Measurements from ENCODE around the gene OGDH. TPM values are rescaled to one million over a fixed set of nuclear protein-coding genes. Genes with fewer than 3 reads are reported as not detected.

OGDH gene
- total RNA-seq, 1 experiment from 2014 or later: 28.5 TPM

DNA sequence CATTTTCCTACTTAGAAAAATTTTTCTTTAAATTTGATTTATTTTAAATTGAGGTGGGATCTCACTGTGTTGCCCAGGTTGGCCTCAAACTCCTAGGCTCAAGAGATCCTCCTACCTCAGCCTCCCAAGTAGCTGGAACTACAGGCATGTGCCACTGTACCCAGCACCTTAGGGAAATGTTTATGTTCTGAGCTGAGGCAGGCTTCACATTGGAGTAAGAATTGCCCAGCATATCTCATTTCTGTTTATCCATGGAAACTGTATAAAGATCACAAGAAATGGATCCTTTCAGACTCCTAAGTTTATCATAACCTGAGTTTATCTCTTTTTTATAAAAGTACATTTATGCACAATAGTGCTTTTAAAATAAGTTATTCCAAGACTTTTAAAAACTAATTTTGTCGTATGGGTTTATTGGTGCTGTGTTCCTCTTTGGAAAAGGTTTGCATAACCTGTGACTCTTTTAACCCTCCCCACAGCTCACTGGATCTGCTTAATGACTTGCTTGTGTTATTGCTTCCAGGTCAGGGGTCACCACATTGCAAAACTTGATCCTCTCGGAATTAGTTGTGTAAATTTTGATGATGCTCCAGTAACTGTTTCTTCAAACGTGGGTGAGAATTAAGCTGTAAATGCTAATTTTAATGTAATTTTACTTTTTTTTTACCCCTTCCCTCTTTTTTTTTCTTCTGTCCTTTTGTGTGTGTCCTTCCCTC is 40.7 kb downstream of the OGDH start:
- in situ Hi-C loops (cut with HindIII; ENCODE audit: low pct_unique_long_range_greater_than_20kb, low sequenced_read_pairs): no loop called here
- no peak for DNase-seq (ENCODE audit: low read depth, low spot score)

DNA sequence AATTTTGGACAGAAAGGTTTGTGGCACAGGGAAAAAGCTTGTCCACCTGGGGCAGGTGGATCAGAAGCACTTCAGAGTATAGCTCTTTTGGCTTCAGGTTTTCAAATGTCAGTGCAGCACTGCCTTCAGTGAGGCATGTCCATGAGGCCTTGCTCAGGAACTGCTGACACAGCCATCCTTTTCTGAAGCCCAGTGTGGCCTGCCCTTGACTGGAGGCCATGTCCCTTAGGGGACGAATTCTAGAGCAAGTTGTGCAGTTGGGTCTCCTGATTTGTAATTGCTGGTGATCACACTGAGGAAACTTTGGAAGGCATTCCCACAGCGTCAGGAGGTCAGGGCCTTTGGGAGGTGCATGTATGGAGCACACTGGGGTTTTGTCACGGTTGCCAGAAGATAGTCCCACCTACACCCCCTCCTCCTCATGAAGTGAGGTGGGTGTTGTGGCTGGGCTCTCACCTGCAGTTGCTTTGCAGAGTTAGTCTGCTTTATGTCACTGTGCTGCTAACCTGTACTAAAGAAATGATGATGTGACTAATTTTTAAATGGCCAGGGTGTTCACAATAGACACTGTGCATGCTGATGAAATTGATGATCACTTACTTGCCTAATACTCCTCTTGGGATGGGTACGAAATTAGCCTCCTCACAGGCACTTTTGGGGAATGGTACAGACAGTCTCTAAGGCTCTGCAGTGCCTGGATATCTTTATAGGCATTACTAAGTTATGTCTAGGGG is 41.7 kb downstream of the OGDH start:
- DNase-seq (ENCODE audit: low read depth, low spot score): no peak
- in situ Hi-C loops (cut with HindIII; ENCODE audit: low pct_unique_long_range_greater_than_20kb, low sequenced_read_pairs): no loop called here

DNA sequence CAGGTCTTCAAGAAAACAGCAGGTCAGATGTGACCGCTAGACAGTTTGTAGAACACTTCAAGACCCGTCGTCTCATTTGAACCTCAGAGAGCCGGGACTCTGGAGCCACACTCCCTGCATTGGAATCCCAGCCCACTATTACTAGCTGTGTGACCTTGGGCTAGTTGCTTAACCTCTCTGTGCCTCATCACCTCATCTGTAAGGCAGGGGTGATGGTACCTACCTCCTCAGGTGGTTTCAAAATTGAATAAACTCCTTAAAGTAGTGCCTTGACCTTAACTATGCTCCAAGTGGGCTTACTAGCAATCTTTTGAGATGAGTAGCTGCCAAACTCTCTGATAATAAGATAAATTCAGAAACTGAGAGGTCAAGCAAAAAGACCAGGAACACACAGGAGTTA is 43.8 kb downstream of the OGDH start:
- in situ Hi-C loops (cut with HindIII; ENCODE audit: low pct_unique_long_range_greater_than_20kb, low sequenced_read_pairs): no loop called here
- no peak for DNase-seq (ENCODE audit: low read depth, low spot score)

DNA sequence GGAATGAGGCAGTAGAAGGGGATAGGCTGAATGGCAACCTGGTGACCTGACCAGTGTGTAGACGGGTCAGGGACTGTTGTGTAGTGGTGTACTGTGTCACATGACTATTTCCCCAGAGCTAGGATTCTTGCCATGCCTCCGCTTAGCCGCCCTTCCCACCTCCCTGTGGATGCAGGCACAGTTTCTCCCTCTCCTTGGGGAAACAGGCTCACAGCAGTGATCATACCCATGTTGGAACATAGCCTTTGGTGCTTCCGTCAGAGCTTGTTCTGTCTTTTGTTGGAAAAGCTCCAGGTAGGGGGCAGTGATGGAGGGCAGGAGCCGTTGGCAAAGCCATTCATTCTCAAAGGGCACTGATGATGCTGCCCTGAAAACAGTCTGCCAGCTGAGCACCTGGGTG is 44.3 kb downstream of the OGDH start:
- in situ Hi-C loops (cut with HindIII; ENCODE audit: low pct_unique_long_range_greater_than_20kb, low sequenced_read_pairs): no loop called here
- no peak for DNase-seq (ENCODE audit: low read depth, low spot score)

DNA sequence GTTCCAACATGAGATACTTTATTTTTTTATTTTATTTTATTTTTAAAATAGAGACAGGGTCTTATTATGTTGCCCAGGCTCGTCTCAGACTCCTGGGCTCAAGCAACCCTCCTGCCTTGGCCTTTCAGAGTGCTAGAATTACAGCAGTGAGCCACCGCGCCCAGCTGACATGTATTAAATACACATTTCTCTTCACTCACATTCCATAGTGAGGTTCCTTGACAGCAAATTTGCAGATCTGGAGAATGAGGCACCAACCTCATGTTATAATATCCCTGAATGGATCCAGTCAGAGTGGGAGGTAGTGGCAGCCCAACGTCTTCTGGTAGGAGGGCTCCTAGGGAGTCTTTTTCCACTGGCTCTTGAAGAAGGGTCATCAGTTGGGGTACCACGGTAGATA is 46.1 kb downstream of the OGDH start:
- no peak for DNase-seq (ENCODE audit: low read depth, low spot score)
- in situ Hi-C loops (cut with HindIII; ENCODE audit: low pct_unique_long_range_greater_than_20kb, low sequenced_read_pairs): no loop called here

DNA sequence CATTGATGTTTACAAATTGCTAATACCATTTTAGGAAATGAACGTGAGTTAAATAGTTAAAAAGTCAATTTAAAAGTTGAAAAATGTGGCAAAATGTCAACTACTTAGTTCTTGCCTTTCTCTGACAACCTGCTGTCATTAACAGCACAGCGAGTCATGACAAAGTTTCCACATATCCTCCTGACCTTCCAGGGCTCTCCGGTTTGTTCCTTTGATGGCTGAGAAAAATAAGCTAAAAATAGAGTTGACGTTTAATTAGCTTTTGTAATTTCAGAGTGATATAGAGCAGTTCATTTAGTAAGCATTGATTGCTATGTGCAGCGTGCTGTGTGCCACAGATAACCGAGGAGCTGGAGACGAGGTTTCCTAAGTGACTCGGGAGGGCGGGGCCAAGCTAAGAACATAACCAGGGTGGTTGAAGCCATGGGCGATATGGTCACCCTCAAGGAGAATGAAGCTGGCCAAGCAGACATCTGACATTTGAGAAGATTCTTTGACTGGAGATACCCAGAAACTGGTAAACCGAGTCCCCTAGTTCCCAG is 47.9 kb downstream of the OGDH start:
- in situ Hi-C loops (cut with HindIII; ENCODE audit: low pct_unique_long_range_greater_than_20kb, low sequenced_read_pairs): no loop called here
- no peak for DNase-seq (ENCODE audit: low read depth, low spot score)

DNA sequence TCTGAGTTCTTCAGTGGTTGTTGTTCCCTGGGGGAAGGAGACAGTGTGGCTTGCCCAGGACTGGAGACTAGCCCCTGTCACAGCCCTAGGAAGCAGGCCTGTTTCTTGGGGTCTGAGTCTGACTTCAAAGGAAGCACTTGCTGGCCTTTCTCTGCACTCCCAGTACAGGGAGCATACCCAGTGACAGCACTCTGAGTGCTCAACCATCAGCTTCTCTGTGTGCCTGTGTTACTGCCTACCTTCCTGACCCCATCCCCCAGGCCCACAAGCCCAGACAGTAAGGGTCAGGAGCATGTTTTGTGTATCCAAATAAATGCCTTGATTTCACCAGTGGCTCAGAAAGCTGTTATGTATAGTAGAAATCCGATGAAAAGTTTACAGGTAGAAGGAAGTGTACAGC is 48.9 kb downstream of the OGDH start:
- in situ Hi-C loops (cut with HindIII; ENCODE audit: low pct_unique_long_range_greater_than_20kb, low sequenced_read_pairs): no loop called here
- DNase-seq (ENCODE audit: low read depth, low spot score): no peak

DNA sequence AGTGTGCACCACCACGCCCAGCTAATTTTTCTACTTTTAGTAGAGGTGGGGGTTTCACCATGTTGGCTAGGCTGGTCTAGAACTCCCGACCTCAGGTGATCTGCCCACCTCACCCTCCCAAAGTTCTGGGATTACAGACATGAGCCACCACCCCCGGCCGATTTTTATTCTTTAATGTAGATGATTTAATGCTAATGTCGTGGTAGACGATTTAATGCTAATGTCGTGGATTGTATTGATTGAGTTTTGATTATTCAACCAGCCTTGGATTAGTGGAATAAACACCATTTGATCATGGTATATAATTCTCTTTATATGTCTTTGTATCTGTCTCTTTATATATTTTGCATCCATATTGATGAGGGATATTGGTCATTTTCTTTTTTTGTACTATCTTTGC is 52.6 kb downstream of the OGDH start:
- in situ Hi-C loops (cut with HindIII; ENCODE audit: low pct_unique_long_range_greater_than_20kb, low sequenced_read_pairs): no loop called here
- DNase-seq (ENCODE audit: low read depth, low spot score): no peak

DNA sequence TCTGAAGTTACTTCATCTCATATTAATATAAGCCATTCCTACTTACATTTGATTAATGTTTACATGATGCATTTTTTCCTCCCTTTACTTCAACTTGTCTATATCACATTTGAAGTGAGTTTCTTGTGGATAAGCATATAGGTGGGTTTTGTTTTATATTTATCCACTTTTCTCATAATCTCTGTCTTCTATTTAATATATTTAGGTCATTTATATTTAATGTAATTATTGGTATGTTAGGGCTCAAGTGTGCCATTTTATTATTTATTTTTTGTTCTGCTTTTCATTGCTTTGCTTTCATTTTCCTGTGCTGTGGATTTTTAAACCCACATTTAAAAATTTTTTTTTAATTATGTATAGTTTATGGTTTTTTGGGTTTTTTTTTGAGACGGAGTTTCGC is 54.8 kb downstream of the OGDH start:
- DNase-seq (ENCODE audit: low read depth, low spot score): no peak
- in situ Hi-C loops (cut with HindIII; ENCODE audit: low pct_unique_long_range_greater_than_20kb, low sequenced_read_pairs): no loop called here

DNA sequence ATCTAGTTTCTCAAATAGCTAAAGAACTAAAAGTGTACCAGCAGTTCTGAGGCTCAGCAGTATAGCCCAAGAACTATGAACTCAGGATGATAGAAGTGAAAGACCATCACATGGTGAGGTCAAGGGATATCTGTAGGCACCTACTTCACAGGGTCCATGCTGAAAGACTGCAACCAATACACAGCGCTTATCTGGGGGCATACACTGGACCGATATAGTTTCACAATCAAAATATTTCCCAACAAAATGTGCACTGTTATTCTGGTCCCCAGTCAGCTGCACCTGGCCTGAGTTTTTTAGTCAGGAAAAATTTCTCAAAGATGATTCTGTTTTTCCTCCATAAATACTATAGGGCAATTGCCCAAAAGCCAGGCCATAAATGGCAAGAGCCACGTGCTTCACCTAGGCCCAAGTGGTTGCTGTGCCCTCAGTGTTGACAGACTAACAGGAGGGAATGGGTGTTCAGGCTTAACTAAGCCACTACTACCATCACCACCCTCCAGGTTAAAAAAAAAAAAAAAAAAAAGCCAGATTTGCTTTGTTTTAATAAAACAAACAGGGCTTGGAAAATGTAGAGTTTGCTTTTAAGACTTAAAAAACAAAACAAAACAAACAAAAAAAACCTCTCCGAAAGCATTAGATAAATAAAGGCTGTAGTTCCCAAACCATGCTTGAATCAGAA is 58.5 kb downstream of the OGDH start:
- in situ Hi-C loops (cut with HindIII; ENCODE audit: low pct_unique_long_range_greater_than_20kb, low sequenced_read_pairs): no loop called here
- DNase-seq (ENCODE audit: low read depth, low spot score): no peak

DNA sequence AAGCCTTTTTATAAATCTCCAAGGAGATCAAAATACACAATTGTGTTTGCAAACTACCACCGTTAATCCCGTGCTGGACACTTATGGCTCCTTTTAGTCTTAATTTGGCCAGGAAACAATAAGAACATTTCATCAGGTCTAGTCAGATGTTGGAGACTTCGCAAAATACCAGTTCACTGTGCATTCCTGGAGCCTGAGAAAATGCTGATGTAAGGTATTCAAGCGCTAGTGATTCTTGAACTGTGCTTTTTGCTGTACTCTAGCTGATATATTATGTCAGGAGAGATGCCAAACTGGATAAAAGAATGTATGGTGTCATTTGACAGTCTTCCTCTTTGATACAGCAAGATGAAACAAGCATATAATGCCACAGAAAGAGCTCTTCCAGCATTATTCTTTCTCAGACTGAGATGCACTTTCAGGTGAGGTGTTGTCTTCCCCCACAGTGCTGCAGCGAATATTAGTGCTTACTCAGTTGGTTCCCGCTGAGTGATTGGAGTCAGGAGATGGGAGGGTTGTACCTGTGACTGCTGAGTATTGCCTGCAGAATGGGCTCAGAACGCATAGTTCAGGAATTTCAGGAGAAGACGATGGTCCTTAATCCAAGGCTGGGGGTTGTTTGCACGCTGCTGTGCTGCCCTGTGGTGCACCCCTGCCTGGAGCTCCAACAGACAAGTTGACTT is 59.2 kb downstream of the OGDH start:
- in situ Hi-C loops (cut with HindIII; ENCODE audit: low pct_unique_long_range_greater_than_20kb, low sequenced_read_pairs): no loop called here
- DNase-seq (ENCODE audit: low read depth, low spot score): peak; percentile 20

DNA sequence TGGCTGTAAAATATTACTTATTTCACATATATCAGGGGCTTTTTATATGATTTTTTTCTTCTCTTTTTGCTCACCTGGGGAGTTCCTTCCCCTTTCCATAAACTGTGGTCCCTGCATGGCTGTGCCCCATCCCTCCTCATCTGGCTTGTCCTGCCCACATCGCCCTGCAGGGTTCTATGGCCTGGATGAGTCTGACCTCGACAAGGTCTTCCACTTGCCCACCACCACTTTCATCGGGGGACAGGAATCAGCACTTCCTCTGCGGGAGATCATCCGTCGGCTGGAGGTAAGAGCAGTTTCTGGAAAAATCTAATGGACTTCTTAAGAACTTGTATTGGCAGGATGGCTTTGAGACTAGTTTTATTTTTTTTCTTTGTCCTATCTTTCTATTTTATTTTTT is 60.1 kb downstream of the OGDH start:
- DNase-seq (ENCODE audit: low read depth, low spot score): no peak
- in situ Hi-C loops (cut with HindIII; ENCODE audit: low pct_unique_long_range_greater_than_20kb, low sequenced_read_pairs): no loop called here

DNA sequence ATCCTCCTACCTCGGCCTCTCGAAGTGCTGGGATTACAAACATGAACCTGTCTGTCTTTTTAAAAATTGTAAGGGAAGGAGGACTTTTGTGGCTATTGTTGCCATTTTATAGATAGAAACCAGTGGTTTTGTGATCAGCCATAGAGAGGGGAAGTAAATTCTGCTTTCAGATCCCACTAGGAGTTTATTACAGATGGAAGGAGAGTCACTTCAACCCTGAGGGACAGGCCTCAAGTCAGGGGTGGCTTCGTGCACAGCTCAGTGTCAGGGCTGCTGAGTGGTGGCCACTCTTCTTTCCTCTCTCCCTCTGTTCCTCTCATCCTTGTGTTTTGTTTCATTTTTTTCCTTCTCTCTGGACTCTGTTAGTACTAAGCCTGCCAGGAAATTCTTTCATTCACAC is 60.8 kb downstream of the OGDH start:
- in situ Hi-C loops (cut with HindIII; ENCODE audit: low pct_unique_long_range_greater_than_20kb, low sequenced_read_pairs): no loop called here
- DNase-seq (ENCODE audit: low read depth, low spot score): no peak

DNA sequence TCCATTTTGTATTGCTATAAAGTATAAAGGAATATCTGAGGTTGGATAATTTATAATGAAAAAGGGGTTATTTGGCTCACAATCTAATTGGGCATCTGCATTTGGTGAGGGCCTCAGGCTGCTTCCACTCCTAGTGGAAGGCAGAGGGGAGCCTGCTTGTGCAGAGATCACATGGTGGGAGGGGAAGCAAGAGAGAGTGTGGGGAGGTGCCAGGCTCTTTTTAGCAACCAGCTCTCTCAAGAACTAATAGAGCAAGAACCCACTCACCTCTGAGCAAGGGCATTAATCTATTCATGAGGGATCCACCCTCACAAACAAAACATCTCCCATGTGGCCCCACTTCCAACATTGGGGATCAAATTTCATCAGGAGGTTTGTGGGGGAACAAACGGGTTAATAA is 64.6 kb downstream of the OGDH start:
- DNase-seq (ENCODE audit: low read depth, low spot score): no peak
- in situ Hi-C loops (cut with HindIII; ENCODE audit: low pct_unique_long_range_greater_than_20kb, low sequenced_read_pairs): no loop called here

DNA sequence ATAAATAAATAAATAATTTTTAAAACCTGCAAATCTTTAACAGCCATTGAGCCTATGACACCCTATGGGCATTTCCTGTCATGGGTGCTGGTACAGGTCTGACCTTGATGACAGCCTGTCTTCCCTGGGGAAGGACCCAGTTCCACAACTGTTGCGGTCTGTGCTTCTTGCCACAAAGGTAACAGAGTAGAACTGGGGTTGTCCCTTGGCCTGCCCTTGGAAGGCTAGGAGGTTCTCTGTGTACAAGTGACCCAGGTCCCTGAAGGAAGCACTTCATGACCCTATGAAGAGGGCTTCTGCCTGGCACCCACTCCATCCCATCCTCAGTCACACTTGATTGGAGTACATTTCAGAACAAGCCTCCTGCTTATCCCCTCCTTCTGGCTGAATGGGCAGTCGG is 66.9 kb downstream of the OGDH start:
- in situ Hi-C loops (cut with HindIII; ENCODE audit: low pct_unique_long_range_greater_than_20kb, low sequenced_read_pairs): no loop called here

DNA sequence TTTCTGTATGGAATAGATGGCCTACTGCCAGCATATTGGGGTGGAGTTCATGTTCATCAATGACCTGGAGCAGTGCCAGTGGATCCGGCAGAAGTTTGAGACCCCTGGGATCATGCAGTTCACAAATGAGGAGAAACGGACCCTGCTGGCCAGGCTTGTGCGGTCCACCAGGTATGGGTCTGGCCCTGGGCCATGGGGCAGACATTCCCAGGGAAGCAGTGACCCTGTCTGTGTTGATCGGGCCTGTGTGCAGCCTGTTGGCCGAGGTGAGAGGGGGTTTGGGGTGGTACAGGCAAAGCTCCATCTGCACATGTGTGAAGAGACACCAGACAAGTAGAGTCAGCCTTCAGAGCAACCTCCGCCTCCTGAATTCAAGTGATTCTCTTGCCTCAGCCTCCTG is 67.3 kb downstream of the OGDH start:
- in situ Hi-C loops (cut with HindIII; ENCODE audit: low pct_unique_long_range_greater_than_20kb, low sequenced_read_pairs): no loop called here
- no peak for DNase-seq (ENCODE audit: low read depth, low spot score)

More for the DNA sequence above, 66.9 kb downstream of the OGDH start:
- no peak for DNase-seq (ENCODE audit: low read depth, low spot score)

DNA sequence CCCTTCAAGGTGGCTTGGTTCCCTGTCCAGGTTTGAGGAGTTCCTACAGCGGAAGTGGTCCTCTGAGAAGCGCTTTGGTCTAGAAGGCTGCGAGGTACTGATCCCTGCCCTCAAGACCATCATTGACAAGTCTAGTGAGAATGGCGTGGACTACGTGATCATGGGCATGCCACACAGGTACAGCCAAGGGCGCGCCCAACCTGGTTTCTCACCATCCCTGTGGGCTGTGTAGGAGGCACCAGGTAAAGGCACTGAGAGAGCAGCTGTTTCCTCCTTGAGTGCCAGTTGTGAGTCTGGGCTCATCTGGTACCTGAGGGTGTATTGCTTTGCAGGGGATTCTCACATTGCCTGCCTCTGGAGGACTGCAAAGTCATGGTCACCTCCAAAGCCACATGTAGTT is 68.0 kb downstream of the OGDH start:
- DNase-seq (ENCODE audit: low read depth, low spot score): no peak
- in situ Hi-C loops (cut with HindIII; ENCODE audit: low pct_unique_long_range_greater_than_20kb, low sequenced_read_pairs): no loop called here

DNA sequence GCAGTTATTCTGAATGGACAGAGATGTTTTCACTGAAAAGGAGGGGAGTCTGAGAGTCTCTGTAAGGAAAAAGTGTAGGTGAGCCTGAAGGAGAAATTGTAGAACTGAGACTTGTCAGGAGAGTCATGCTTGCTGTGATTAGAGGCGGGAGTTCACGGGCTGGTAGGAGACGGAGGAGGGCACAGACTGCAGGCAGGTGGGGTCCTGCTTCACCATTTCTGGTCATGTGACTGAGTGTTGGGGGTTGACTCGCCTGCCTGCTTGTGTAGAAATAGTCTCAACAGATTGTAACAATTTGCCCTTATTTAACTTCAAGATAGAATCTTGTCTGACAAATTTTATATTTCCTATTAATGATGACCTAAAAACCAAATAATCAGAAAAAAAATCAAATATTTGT is 70.3 kb downstream of the OGDH start:
- DNase-seq (ENCODE audit: low read depth, low spot score): no peak
- in situ Hi-C loops (cut with HindIII; ENCODE audit: low pct_unique_long_range_greater_than_20kb, low sequenced_read_pairs): no loop called here

Measured in SK-MEL-5 (cell line).